Measurements from ENCODE around the gene CFAP99. TPM values are rescaled to one million over a fixed set of nuclear protein-coding genes. Genes with fewer than 3 reads are reported as not detected.

CFAP99 gene
- total and polyA plus RNA-seq, 9 donors: 0.10 to 12.9 (median 1.4) TPM; not detected in 4

- Histone ChIP-seq H3K36me3 (no peaks in the 10 kb centered on the region), H3K27ac (no peak overlapping the region), H3K9me3 (no peaks in the 10 kb centered on the region), H3K27me3 (no peaks in the 10 kb centered on the region), H3K4me1 (ENCODE audit: insufficient read depth) (no peaks in the 10 kb centered on the region), H3K4me3 (no peak overlapping the region)
- no peak for DNase-seq
- TF ChIP-seq POLR2A (IDR thresholded peaks at IDR 0.05) (no peak), EP300 (IDR thresholded peaks at IDR 0.05) (no peak)
- TF ChIP-seq, protein P1, sequence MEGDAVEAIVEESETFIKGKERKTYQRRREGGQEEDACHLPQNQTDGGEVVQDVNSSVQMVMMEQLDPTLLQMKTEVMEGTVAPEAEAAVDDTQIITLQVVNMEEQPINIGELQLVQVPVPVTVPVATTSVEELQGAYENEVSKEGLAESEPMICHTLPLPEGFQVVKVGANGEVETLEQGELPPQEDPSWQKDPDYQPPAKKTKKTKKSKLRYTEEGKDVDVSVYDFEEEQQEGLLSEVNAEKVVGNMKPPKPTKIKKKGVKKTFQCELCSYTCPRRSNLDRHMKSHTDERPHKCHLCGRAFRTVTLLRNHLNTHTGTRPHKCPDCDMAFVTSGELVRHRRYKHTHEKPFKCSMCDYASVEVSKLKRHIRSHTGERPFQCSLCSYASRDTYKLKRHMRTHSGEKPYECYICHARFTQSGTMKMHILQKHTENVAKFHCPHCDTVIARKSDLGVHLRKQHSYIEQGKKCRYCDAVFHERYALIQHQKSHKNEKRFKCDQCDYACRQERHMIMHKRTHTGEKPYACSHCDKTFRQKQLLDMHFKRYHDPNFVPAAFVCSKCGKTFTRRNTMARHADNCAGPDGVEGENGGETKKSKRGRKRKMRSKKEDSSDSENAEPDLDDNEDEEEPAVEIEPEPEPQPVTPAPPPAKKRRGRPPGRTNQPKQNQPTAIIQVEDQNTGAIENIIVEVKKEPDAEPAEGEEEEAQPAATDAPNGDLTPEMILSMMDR (IDR thresholded peaks at IDR 0.05): no peak
- 78 to 82% (median 82%) methylated on average over 24 of the region's 24 CpGs for WGBS, 3 donors
- intact Hi-C loops (cut with DNase I): loop anchor here in 1 of 4 donors (5.0 kb wide), 1 partner anchor 1770 kb away; the partner anchor contains the start of gene OTOP1
These were observed 38.9 kb downstream of the CFAP99 start for GRCh38 chr4:2457481-2458295.

- Histone ChIP-seq H3K4me3 (no peak overlapping the region), H3K27ac (no peak overlapping the region), H3K9me3 (no peaks in the 10 kb centered on the region), H3K27me3 (no peaks in the 10 kb centered on the region), H3K36me3 (no peaks in the 10 kb centered on the region), H3K4me1 (ENCODE audit: insufficient read depth) (no peaks in the 10 kb centered on the region)
- intact Hi-C loops (cut with DNase I): loop anchor here in 1 of 4 donors (5.0 kb wide), 1 partner anchor 1768 kb away; the partner anchor contains the start of gene OTOP1
- 74 to 77% (median 74%) methylated on average over 36 to 38 of the region's 38 CpGs for WGBS, 3 donors
- no peak for TF ChIP-seq POLR2A (IDR thresholded peaks at IDR 0.05)
- TF ChIP-seq, protein P1 (IDR thresholded peaks at IDR 0.05): no peak
- no peak for TF ChIP-seq EP300 (IDR thresholded peaks at IDR 0.05)
- DNase-seq: no peak
These were observed 40.1 kb downstream of the CFAP99 start for GRCh38 chr4:2458546-2459491.

- no peaks in the 10 kb centered on the region for H3K36me3 ChIP-seq
- no peaks in the 10 kb centered on the region for H3K27me3 ChIP-seq
- no peaks in the 10 kb centered on the region for H3K4me1 ChIP-seq (ENCODE audit: insufficient read depth)
- intact Hi-C loops (cut with DNase I): loop anchor here (5.0 to 10.0 kb wide), 8 partner anchors 75 to 1785 kb away; partner anchors contain the start of genes FAM193A (in 2 of the 4), ATP5ME (in 1 of the 4), HAUS3 (in 1 of the 4) and MXD4 (in 1 of the 4)
- WGBS, 3 donors: 91 to 94% (median 91%) methylated on average over 19 of the region's 19 CpGs
- no peak for DNase-seq
- H3K4me3 ChIP-seq: no peak overlapping the region
- H3K27ac ChIP-seq: no peak overlapping the region
- TF ChIP-seq EP300 (IDR thresholded peaks at IDR 0.05) (no peak), POLR2A (IDR thresholded peaks at IDR 0.05) (no peak)
- TF ChIP-seq, protein P1 (IDR thresholded peaks at IDR 0.05): no peak
- no peaks in the 10 kb centered on the region for H3K9me3 ChIP-seq
These were observed 41.0 kb downstream of the CFAP99 start for GRCh38 chr4:2459589-2460349.
